Adipocyte (in vitro differentiated cells): ENCODE measurements around the gene NID1.
A peak's percentile ranks its signal among the peaks of the same experiment; 100 is the strongest.
"Not testable (repeated sequence)": the region's sequence is repeated elsewhere in the genome, so short reads cannot be mapped to it uniquely, and the experiment has no call there.

Experiments
- DNase-seq: peaks from one replicate; pipeline ENCODE4 v3.0.0-alpha.2; 2015; ENCODE audit warnings: low read depth
- H3K27me3 ChIP-seq: replicated peaks from 2 replicates; pipeline ENCODE4 v1.7.0; 2013; ENCODE audit warnings: mild to moderate bottlenecking, low read length, moderate library complexity; ENCODE audit not compliant: control insufficient read depth, insufficient read depth
- H3K36me3 ChIP-seq: 2 replicates; pipeline ENCODE4 v1.7.0; 2013; ENCODE audit warnings: low read length, mild to moderate bottlenecking, moderate library complexity; ENCODE audit not compliant: control insufficient read depth, insufficient read depth, severe bottlenecking
- H3K4me1 ChIP-seq: 2 replicates; pipeline ENCODE4 v1.7.0; 2013; ENCODE audit warnings: mild to moderate bottlenecking, low read length, moderate library complexity; ENCODE audit not compliant: control insufficient read depth, insufficient read depth
- H3K4me3 ChIP-seq: 2 replicates; pipeline ENCODE4 v1.7.0; 2013; ENCODE audit warnings: mild to moderate bottlenecking, low read length, moderate library complexity
- H3K9ac ChIP-seq: 2 replicates; pipeline ENCODE4 v1.7.0; 2013; ENCODE audit warnings: mild to moderate bottlenecking, low read length, moderate library complexity
- H3K9me3 ChIP-seq: 2 replicates; pipeline ENCODE4 v1.7.0; 2013; ENCODE audit warnings: mild to moderate bottlenecking, low read length, moderate library complexity; ENCODE audit not compliant: control insufficient read depth

NID1 gene

GRCh38 chr1:236003058-236003457 lies 61.8 kb downstream of the NID1 start:
- peaks cover 51% of the 10 kb centered on the region for H3K36me3 ChIP-seq
- not testable (repeated sequence) for H3K27me3 ChIP-seq, H3K9me3 ChIP-seq, H3K9ac ChIP-seq, H3K4me3 ChIP-seq, DNase-seq
- peaks cover 35% of the 10 kb centered on the region for H3K4me1 ChIP-seq

- H3K27me3 ChIP-seq, result no peaks in the 10 kb centered on the region
- H3K9ac ChIP-seq, result no peak overlapping the region
- H3K4me3 ChIP-seq, result no peak overlapping the region
- DNase-seq, result no peak
- peaks cover 52% of the 10 kb centered on the region for H3K36me3 ChIP-seq
- no peaks in the 10 kb centered on the region for H3K9me3 ChIP-seq
- peaks cover 35% of the 10 kb centered on the region for H3K4me1 ChIP-seq
Observed at GRCh38 chr1:236002572-236002971, 62.3 kb downstream of the NID1 start.

GRCh38 chr1:236002025-236002390 lies 62.9 kb downstream of the NID1 start:
- no peak overlapping the region for H3K4me3 ChIP-seq
- H3K9me3 ChIP-seq, result no peaks in the 10 kb centered on the region
- no peaks in the 10 kb centered on the region for H3K27me3 ChIP-seq
- peaks cover 35% of the 10 kb centered on the region for H3K4me1 ChIP-seq
- DNase-seq, result no peak
- H3K36me3 ChIP-seq, result peaks cover 50% of the 10 kb centered on the region
- no peak overlapping the region for H3K9ac ChIP-seq

- H3K36me3 ChIP-seq, result peaks cover 52% of the 10 kb centered on the region
- H3K4me1 ChIP-seq, result peaks cover 25% of the 10 kb centered on the region
- no peaks in the 10 kb centered on the region for H3K9me3 ChIP-seq
- H3K27me3 ChIP-seq, result no peaks in the 10 kb centered on the region
- DNase-seq, result no peak
- no peak overlapping the region for H3K4me3 ChIP-seq
- H3K9ac ChIP-seq, result no peak overlapping the region
Observed at GRCh38 chr1:236000781-236001180, 64.1 kb downstream of the NID1 start.

GRCh38 chr1:235999259-235999925 lies 65.5 kb downstream of the NID1 start:
- Histone ChIP-seq H3K4me3 (no peak overlapping the region), H3K36me3 (peaks cover 63% of the 10 kb centered on the region), H3K27me3 (no peaks in the 10 kb centered on the region), H3K4me1 (peaks cover 16% of the 10 kb centered on the region), H3K9me3 (no peaks in the 10 kb centered on the region), H3K9ac (no peak overlapping the region)
- DNase-seq, result peak; percentile 73

GRCh38 chr1:235998812-235999211 lies 66.1 kb downstream of the NID1 start:
- Histone ChIP-seq H3K27me3 (no peaks in the 10 kb centered on the region), H3K36me3 (peaks cover 64% of the 10 kb centered on the region), H3K4me3 (no peak overlapping the region), H3K4me1 (peaks cover 11% of the 10 kb centered on the region), H3K9ac (no peak overlapping the region), H3K9me3 (no peaks in the 10 kb centered on the region)
- no peak for DNase-seq

GRCh38 chr1:235997931-235998330 lies 67.0 kb downstream of the NID1 start:
- peaks cover 8% of the 10 kb centered on the region for H3K4me1 ChIP-seq
- peaks cover 68% of the 10 kb centered on the region for H3K36me3 ChIP-seq
- no peaks in the 10 kb centered on the region for H3K27me3 ChIP-seq
- H3K4me3 ChIP-seq, result no peak overlapping the region
- H3K9ac ChIP-seq, result no peak overlapping the region
- no peaks in the 10 kb centered on the region for H3K9me3 ChIP-seq
- no peak for DNase-seq

- no peak overlapping the region for H3K9ac ChIP-seq
- H3K4me3 ChIP-seq, result no peak overlapping the region
- DNase-seq, result no peak
- H3K27me3 ChIP-seq, result no peaks in the 10 kb centered on the region
- H3K36me3 ChIP-seq, result peaks cover 70% of the 10 kb centered on the region
- peaks cover 13% of the 10 kb centered on the region for H3K4me1 ChIP-seq
- H3K9me3 ChIP-seq, result no peaks in the 10 kb centered on the region
Observed at GRCh38 chr1:235997049-235997448, 67.8 kb downstream of the NID1 start.

GRCh38 chr1:235996048-235996785 lies 68.7 kb downstream of the NID1 start:
- H3K4me1 ChIP-seq, result peaks cover 12% of the 10 kb centered on the region
- H3K9me3 ChIP-seq, result no peaks in the 10 kb centered on the region
- H3K4me3 ChIP-seq, result no peak overlapping the region
- no peaks in the 10 kb centered on the region for H3K27me3 ChIP-seq
- H3K9ac ChIP-seq, result no peak overlapping the region
- peaks cover 70% of the 10 kb centered on the region for H3K36me3 ChIP-seq
- no peak for DNase-seq

GRCh38 chr1:235995511-235995910 lies 69.4 kb downstream of the NID1 start:
- Histone ChIP-seq H3K4me1 (peaks cover 20% of the 10 kb centered on the region), H3K27me3 (no peaks in the 10 kb centered on the region), H3K9me3 (no peaks in the 10 kb centered on the region), H3K36me3 (peaks cover 72% of the 10 kb centered on the region), H3K4me3 (no peak overlapping the region), H3K9ac (no peak overlapping the region)
- DNase-seq, result no peak

GRCh38 chr1:235993652-235994051 lies 71.2 kb downstream of the NID1 start:
- H3K4me1 ChIP-seq, result peaks cover 35% of the 10 kb centered on the region
- no peak overlapping the region for H3K9ac ChIP-seq
- peaks cover 3% of the 10 kb centered on the region for H3K9me3 ChIP-seq
- DNase-seq, result no peak
- H3K27me3 ChIP-seq, result no peaks in the 10 kb centered on the region
- no peak overlapping the region for H3K4me3 ChIP-seq
- peaks cover 72% of the 10 kb centered on the region for H3K36me3 ChIP-seq
